CD4-positive, CD25-positive, alpha-beta regulatory T cell (primary cell): ENCODE data around the gene DNAI1. TPM values are rescaled to one million over a fixed set of nuclear protein-coding genes. Genes with fewer than 3 reads are reported as not detected.

Experiments
- ATAC-seq, 2 donors: fragments of 150-1000 bp; cut with Tn5 transposase; one replicate each; pipeline ENCODE4 v1.10.0; 2021; ENCODE audit warnings: low read depth in 2 of 2, moderate number of reproducible peaks in 2 of 2, moderate library complexity in 1 of 2
- DNase-seq, 3 donors: peaks; one replicate each; pipeline versions ENCODE4 v3.0.0 to v3.0.0-alpha.2; 2012 to 2022; ENCODE audit warnings: mixed read lengths in 1 of 3
- H3K27ac ChIP-seq: one replicate; pipeline ENCODE4 v1.7.0; 2013; ENCODE audit warnings: mild to moderate bottlenecking, low read length; ENCODE audit not compliant: insufficient read depth, poor library complexity, severe bottlenecking
- H3K27me3 ChIP-seq: one replicate; pipeline ENCODE4 v1.7.0; 2013; ENCODE audit warnings: low read length; ENCODE audit not compliant: control insufficient read depth, insufficient read depth
- H3K36me3 ChIP-seq: one replicate; pipeline ENCODE4 v1.7.0; 2013; ENCODE audit warnings: mild to moderate bottlenecking, low read length, moderate library complexity; ENCODE audit not compliant: control insufficient read depth, insufficient read depth
- H3K4me1 ChIP-seq: 2 replicates; pipeline ENCODE4 v1.7.0; 2013; ENCODE audit warnings: mild to moderate bottlenecking, low read length; ENCODE audit not compliant: insufficient read depth, control insufficient read depth, poor library complexity, severe bottlenecking
- H3K4me3 ChIP-seq: one replicate; pipeline ENCODE4 v1.7.0; 2013; ENCODE audit warnings: low read depth, mild to moderate bottlenecking, low read length, moderate library complexity
- H3K9me3 ChIP-seq, 2 experiments: 1 replicate in 1 of 2; 2 replicates in 1 of 2; pipeline ENCODE4 v1.7.0; 2013; ENCODE audit warnings: low read length in 2 of 2, mild to moderate bottlenecking in 1 of 2, moderate library complexity in 1 of 2; ENCODE audit not compliant: control insufficient read depth in 2 of 2
- H3K27ac Mint-ChIP-seq, 3 donors: one replicate each; pipeline ENCODE4 v1.8.0; 2020 to 2022; ENCODE audit warnings: mild to moderate bottlenecking in 3 of 3, mixed read lengths in 3 of 3, moderate library complexity in 2 of 3
- H3K27me3 Mint-ChIP-seq: one replicate; pipeline ENCODE4 v1.8.0; 2022; ENCODE audit warnings: mild to moderate bottlenecking, mixed read lengths
- H3K36me3 Mint-ChIP-seq: one replicate; pipeline ENCODE4 v1.8.0; 2020; ENCODE audit warnings: mixed read lengths
- H3K4me1 Mint-ChIP-seq, 4 donors: one replicate each; pipeline ENCODE4 v1.8.0; 2020 to 2022; ENCODE audit warnings: mixed read lengths in 4 of 4, mild to moderate bottlenecking in 1 of 4
- H3K4me3 Mint-ChIP-seq, 4 donors: one replicate each; pipeline ENCODE4 v1.8.0; 2020 to 2022; ENCODE audit warnings: mild to moderate bottlenecking in 4 of 4, mixed read lengths in 4 of 4, moderate library complexity in 3 of 4
- H3K9me3 Mint-ChIP-seq, 7 donors: one replicate each; pipeline ENCODE4 v1.8.0; 2020 to 2022; ENCODE audit warnings: mixed read lengths in 7 of 7, mild to moderate bottlenecking in 3 of 7, moderate library complexity in 2 of 7
- polyA plus RNA-seq, 4 donors: library from polyadenylated mRNA; unstranded; fragments of 300-500 nt; fragmentation: Illumina TruSeq; gene quantifications; one replicate each; pipeline ENCODE4 v1.2.3, GENCODE V29; 2021
- total RNA-seq: library from RNA; stranded (reverse); gene quantifications from one replicate; pipeline ENCODE4 v1.2.3, GENCODE V29; 2022

The DNAI1 gene
- total and polyA plus RNA-seq, 5 donors from 2014 or later: not detected

GRCh38 chr9:34554211-34555001 is 95.8 kb downstream of the DNAI1 start:
- Mint-ChIP-seq H3K27me3 (peaks cover 23% of the 10 kb centered on the region), H3K36me3 (no peaks in the 10 kb centered on the region), H3K27ac (no peak overlapping the region), H3K4me1 (no peaks in the 10 kb centered on the region), H3K4me3 (no peak overlapping the region), H3K9me3 (no peaks in the 10 kb centered on the region)
- Histone ChIP-seq H3K4me3 (no peak overlapping the region), H3K27ac (no peak overlapping the region), H3K4me1 (no peaks in the 10 kb centered on the region), H3K9me3 (no peaks in the 10 kb centered on the region), H3K27me3 (no peaks in the 10 kb centered on the region), H3K36me3 (no peaks in the 10 kb centered on the region)
- DNase-seq (no peak), ATAC-seq (no peak)

DNA sequence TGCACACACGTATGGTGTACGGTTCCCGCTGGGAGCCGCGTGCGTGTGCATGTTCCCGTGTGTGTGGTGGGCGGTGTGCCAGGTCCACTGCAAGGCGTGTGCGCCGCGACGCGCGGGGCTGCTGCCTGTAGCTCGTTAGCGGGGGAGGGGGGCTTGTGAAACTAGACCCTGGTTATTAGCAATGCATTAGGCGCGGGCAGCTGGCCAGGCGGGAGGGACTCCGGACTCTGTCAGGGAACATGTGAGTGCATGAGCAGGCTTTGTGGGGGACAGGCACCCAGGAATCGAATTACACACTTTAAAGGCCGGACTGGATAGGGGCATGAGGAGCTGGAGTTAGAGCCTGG is 96.4 kb downstream of the DNAI1 start:
- ATAC-seq: no peak
- Histone ChIP-seq H3K4me3 (no peak overlapping the region), H3K27ac (no peak overlapping the region), H3K27me3 (no peaks in the 10 kb centered on the region), H3K4me1 (no peaks in the 10 kb centered on the region), H3K9me3 (no peaks in the 10 kb centered on the region), H3K36me3 (no peaks in the 10 kb centered on the region)
- Mint-ChIP-seq H3K4me3 (no peak overlapping the region), H3K9me3 (no peaks in the 10 kb centered on the region), H3K27me3 (peaks cover 23% of the 10 kb centered on the region), H3K4me1 (no peaks in the 10 kb centered on the region), H3K27ac (no peak overlapping the region), H3K36me3 (no peaks in the 10 kb centered on the region)
- DNase-seq: no peak

- Histone ChIP-seq H3K27me3 (no peaks in the 10 kb centered on the region), H3K36me3 (no peaks in the 10 kb centered on the region), H3K9me3 (no peaks in the 10 kb centered on the region), H3K27ac (no peak overlapping the region), H3K4me3 (no peak overlapping the region), H3K4me1 (no peaks in the 10 kb centered on the region)
- no peaks in the 10 kb centered on the region for H3K36me3 Mint-ChIP-seq
- peaks cover 23% of the 10 kb centered on the region for H3K27me3 Mint-ChIP-seq
- no peak overlapping the region for H3K4me3 Mint-ChIP-seq
- no peak for ATAC-seq
- no peaks in the 10 kb centered on the region for H3K9me3 Mint-ChIP-seq
- H3K27ac Mint-ChIP-seq: no peak overlapping the region
- DNase-seq: no peak
- no peaks in the 10 kb centered on the region for H3K4me1 Mint-ChIP-seq
Observed at GRCh38 chr9:34555500-34555899, 96.9 kb downstream of the DNAI1 start.

- Mint-ChIP-seq H3K4me1 (no peaks in the 10 kb centered on the region), H3K9me3 (no peaks in the 10 kb centered on the region), H3K36me3 (no peaks in the 10 kb centered on the region), H3K27ac (no peak overlapping the region), H3K4me3 (no peak overlapping the region), H3K27me3 (peaks cover 23% of the 10 kb centered on the region)
- Histone ChIP-seq H3K27ac (no peak overlapping the region), H3K27me3 (no peaks in the 10 kb centered on the region), H3K9me3 (no peaks in the 10 kb centered on the region), H3K36me3 (no peaks in the 10 kb centered on the region), H3K4me1 (no peaks in the 10 kb centered on the region), H3K4me3 (no peak overlapping the region)
- DNase-seq: no peak
- no peak for ATAC-seq
Observed at GRCh38 chr9:34555936-34556525, 97.4 kb downstream of the DNAI1 start.

- no peaks in the 10 kb centered on the region for H3K4me1 ChIP-seq
- no peak overlapping the region for H3K27ac Mint-ChIP-seq
- peaks cover 17% of the 10 kb centered on the region for H3K27me3 Mint-ChIP-seq
Observed at GRCh38 chr9:34556949-34557348, 98.3 kb downstream of the DNAI1 start.

DNA sequence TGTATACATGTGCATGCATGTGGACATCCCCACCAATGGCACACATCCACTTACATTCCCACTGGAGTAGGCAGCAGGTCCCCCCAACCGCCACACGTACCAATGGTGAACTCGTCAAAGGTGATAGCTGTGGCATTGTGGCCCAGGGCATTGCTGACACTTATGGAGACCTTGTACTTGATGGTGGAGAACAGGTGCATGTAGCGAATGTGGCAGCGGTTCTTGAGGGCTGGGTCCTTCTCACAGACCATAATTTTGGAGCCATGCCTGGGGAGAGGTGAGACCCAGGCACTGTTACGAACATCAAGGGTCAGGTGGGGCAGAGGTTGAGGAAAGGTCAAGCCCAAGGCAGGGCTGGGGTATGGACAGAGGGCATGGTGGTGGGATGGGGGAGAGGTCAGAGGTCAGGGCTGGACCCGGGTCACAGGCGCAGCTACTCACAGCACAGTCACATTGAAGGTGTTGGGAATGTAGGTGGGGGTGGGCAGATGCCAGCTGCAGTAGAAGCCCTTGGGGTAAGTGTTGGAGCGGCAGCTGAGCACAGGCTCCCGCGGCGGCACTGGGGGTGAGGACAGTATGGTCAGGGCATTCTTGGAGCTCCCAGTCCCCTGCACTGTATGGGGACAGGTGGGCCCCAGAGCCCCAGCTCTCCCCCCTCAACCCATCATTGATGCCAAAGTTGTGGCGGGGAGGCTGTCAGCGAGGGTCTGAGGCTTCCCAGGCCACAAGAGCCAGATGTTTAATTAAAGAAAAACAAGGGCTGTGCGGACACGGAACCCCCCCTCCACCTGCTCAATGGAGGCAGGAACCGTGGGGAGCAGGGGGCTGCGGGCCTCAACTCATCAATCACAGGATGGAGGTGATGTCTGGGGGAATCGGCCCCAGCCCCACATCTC is 99.1 kb downstream of the DNAI1 start:
- peaks cover 2% of the 10 kb centered on the region for H3K27me3 ChIP-seq
- H3K36me3 ChIP-seq: no peaks in the 10 kb centered on the region
- H3K27ac ChIP-seq: no peak overlapping the region
- no peak for DNase-seq
- H3K4me1 Mint-ChIP-seq: no peaks in the 10 kb centered on the region
- no peaks in the 10 kb centered on the region for H3K36me3 Mint-ChIP-seq
- H3K27ac Mint-ChIP-seq: no peak overlapping the region
- H3K27me3 Mint-ChIP-seq: peaks cover 21% of the 10 kb centered on the region
- H3K9me3 ChIP-seq: peaks cover 0 to 9% of the 10 kb centered on the region in 2 experiments
- peaks cover 0 to 3% (median 0%) of the 10 kb centered on the region in 7 donors for H3K9me3 Mint-ChIP-seq
- H3K4me3 ChIP-seq: no peak overlapping the region
- ATAC-seq: no peak
- no peaks in the 10 kb centered on the region for H3K4me1 ChIP-seq
- H3K4me3 Mint-ChIP-seq: no peak overlapping the region

More at GRCh38 chr9:34556949-34557348, 98.3 kb downstream of the DNAI1 start:
- H3K4me3 ChIP-seq: no peak overlapping the region
- H3K27ac ChIP-seq: no peak overlapping the region
- Mint-ChIP-seq H3K4me3 (no peak overlapping the region), H3K4me1 (no peaks in the 10 kb centered on the region), H3K36me3 (no peaks in the 10 kb centered on the region), H3K9me3 (peaks cover 0 to 3% (median 0%) of the 10 kb centered on the region in 7 donors)
- DNase-seq (no peak), ATAC-seq (no peak)
- peaks cover 0 to 4% of the 10 kb centered on the region in 2 experiments for H3K9me3 ChIP-seq
- peaks cover 1% of the 10 kb centered on the region for H3K27me3 ChIP-seq
- no peaks in the 10 kb centered on the region for H3K36me3 ChIP-seq

DNA sequence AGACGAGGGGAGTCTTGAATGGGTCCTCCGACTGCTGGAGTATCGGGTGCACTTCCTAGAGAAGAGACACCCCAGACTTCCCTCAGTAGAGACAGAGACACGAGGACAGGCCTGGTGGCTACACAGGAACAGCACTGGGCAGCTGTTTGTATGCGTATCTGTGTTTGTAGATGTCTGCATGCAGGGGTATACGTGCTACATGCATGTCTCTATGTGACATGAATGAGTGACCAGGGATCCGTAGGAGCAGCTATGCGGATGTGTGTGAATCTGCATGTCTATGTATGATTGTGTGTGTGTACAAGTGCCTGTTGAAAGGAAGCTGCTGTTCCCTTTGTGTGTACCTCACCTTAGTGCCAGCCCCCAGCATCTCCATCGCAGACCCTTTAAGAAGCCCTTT is 99.8 kb downstream of the DNAI1 start:
- H3K27ac Mint-ChIP-seq: no peak overlapping the region

More for the DNA sequence above, 99.8 kb downstream of the DNAI1 start:
- H3K4me3 Mint-ChIP-seq: no peak overlapping the region
- no peak overlapping the region for H3K27ac ChIP-seq
- peaks cover 0 to 7% (median 0%) of the 10 kb centered on the region in 7 donors for H3K9me3 Mint-ChIP-seq
- ATAC-seq: no peak
- H3K9me3 ChIP-seq: peaks cover 0 to 9% of the 10 kb centered on the region in 2 experiments
- peaks cover 25% of the 10 kb centered on the region for H3K27me3 Mint-ChIP-seq
- no peaks in the 10 kb centered on the region for H3K36me3 Mint-ChIP-seq
- DNase-seq: no peak
- no peak overlapping the region for H3K4me3 ChIP-seq
- H3K36me3 ChIP-seq: no peaks in the 10 kb centered on the region
- H3K4me1 Mint-ChIP-seq: no peaks in the 10 kb centered on the region
- no peaks in the 10 kb centered on the region for H3K4me1 ChIP-seq
- peaks cover 2% of the 10 kb centered on the region for H3K27me3 ChIP-seq
